ENCODE data around the gene HOXA4. TPM values are rescaled to one million over a fixed set of nuclear protein-coding genes. Genes with fewer than 3 reads are reported as not detected.

The HOXA4 gene
- total and polyA plus RNA-seq, 8 donors, result 0.55 to 17.0 (median 4.2) TPM

DNA sequence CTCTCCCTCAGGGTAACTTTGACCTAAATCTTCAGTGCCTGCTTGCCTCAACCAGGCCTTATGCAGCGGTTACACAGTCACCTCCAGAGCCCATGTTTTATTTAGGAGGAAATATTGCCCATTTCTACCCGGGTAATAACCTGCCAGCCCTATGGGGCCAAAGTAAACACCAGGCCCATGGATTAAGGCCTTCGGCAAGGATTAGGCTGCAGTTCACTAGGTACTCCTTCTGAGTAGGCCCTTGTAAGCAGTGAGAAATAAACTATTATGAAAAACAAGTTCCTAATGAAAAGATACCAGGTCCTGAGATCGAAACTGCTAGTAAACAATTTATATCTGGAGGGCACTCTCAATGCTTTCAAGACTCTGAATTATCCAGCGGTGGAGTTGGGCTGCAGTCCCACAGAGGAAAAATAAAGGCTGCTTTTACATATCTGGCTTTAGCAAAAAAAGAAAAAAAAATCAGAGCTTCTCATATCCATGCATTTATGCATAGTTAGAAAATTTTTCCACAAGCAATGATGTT, 47.3 kb upstream of the HOXA4 start:
- Histone ChIP-seq H3K27ac (no peak overlapping the region), H3K4me3 (no peak overlapping the region), H3K36me3 (no peaks in the 10 kb centered on the region), H3K4me1 (peaks cover 24 to 31% (median 28%) of the 10 kb centered on the region in 4 donors), H3K9me3 (peaks cover 0 to 9% (median 0%) of the 10 kb centered on the region in 4 donors), H3K27me3 (peaks cover 50 to 100% (median 93%) of the 10 kb centered on the region in 3 donors)
- 70 to 79% (median 76%) methylated on average over 5 of the region's 5 CpGs for WGBS, 5 donors
- TF ChIP-seq EP300 (IDR thresholded peaks at IDR 0.05), result no peak
- no peak for TF ChIP-seq POLR2AphosphoS5 (IDR thresholded peaks at IDR 0.05)
- TF ChIP-seq, protein P1, sequence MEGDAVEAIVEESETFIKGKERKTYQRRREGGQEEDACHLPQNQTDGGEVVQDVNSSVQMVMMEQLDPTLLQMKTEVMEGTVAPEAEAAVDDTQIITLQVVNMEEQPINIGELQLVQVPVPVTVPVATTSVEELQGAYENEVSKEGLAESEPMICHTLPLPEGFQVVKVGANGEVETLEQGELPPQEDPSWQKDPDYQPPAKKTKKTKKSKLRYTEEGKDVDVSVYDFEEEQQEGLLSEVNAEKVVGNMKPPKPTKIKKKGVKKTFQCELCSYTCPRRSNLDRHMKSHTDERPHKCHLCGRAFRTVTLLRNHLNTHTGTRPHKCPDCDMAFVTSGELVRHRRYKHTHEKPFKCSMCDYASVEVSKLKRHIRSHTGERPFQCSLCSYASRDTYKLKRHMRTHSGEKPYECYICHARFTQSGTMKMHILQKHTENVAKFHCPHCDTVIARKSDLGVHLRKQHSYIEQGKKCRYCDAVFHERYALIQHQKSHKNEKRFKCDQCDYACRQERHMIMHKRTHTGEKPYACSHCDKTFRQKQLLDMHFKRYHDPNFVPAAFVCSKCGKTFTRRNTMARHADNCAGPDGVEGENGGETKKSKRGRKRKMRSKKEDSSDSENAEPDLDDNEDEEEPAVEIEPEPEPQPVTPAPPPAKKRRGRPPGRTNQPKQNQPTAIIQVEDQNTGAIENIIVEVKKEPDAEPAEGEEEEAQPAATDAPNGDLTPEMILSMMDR (IDR thresholded peaks at IDR 0.05), result no peak
- no peak for TF ChIP-seq POLR2A (IDR thresholded peaks at IDR 0.05)
- DNase-seq, result no peak
- intact Hi-C loops (cut with DNase I; ENCODE audit: low total_unique reads), result loop anchor here (10.0 kb wide), 1 partner anchor 1303 kb away; no protein-coding TSS in a partner anchor

DNA sequence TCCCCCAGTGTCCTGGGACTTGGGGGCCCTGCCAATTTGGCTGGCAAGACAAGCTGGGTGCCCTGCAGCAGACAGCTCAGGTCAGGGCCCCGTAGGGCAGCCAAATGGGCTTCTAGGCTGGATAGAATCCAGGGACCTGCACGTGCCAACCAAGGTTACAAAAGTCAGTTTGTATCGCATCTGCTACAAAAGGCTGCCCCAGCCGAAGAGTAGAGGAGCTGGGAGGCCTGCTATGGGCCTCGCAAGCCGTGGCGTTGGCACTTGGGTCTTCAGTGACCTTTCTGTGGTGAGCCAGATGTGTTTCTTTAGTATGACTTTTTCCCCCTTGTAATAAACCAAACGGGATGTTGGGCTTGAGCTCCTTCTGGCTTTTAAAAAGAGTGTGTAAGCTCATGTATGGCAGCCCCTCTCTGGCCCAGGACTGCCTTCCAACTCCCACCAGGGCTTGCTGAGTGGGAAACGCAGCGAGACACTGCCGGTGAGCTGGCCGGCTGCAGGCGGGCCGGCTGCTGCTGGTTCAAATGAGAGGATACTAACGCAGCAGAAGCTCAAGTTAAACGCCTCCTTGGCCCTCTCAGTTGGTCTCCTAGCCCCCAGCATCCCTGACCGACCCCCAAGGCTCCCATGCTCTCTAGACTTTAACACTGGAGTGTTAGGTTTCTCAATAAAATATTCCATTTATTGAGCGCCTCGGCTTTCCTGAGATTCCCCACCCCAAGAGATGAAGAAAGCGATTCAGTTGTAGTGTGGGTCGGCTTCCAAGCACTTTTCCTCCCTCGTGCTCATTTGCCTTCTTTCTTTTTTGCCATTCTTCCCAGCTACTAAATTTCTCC, 46.6 kb upstream of the HOXA4 start:
- no peak for DNase-seq
- Histone ChIP-seq H3K4me3 (no peak overlapping the region), H3K36me3 (no peaks in the 10 kb centered on the region), H3K27ac (no peak overlapping the region), H3K9me3 (peaks cover 0 to 9% (median 0%) of the 10 kb centered on the region in 4 donors), H3K4me1 (peaks cover 27 to 37% (median 34%) of the 10 kb centered on the region in 4 donors), H3K27me3 (peaks cover 53 to 100% (median 93%) of the 10 kb centered on the region in 3 donors)
- intact Hi-C loops (cut with DNase I; ENCODE audit: low total_unique reads), result loop anchor here (10.0 kb wide), 1 partner anchor 1302 kb away; no protein-coding TSS in a partner anchor
- no peak for TF ChIP-seq POLR2AphosphoS5 (IDR thresholded peaks at IDR 0.05)
- TF ChIP-seq POLR2A (IDR thresholded peaks at IDR 0.05), result no peak
- TF ChIP-seq, protein P1 (IDR thresholded peaks at IDR 0.05), result no peak
- TF ChIP-seq EP300 (IDR thresholded peaks at IDR 0.05), result no peak
- WGBS, 5 donors, result 66 to 82% (median 75%) methylated on average over 18 to 22 of the region's 22 CpGs

DNA sequence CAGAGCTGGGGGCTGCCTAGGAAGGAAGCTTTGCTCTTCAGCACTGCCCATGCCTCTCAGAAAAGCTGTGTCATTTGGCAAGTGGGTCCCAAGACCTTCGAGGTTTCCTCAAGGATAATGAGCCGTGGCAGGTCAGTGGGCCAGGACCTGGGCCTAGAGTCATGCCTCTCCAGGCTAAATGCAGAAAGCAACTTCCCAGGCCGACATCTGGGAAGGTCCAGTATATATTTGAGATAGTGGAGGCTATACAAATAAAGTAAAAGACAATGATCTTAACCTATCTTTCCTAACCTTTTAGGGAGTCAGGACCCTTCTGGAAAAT, 45.9 kb upstream of the HOXA4 start:
- H3K36me3 ChIP-seq, result no peaks in the 10 kb centered on the region
- intact Hi-C loops (cut with DNase I; ENCODE audit: low total_unique reads), result loop anchor here (10.0 kb wide), 1 partner anchor 1302 kb away; no protein-coding TSS in a partner anchor
- H3K9me3 ChIP-seq, result peaks cover 0 to 9% (median 0%) of the 10 kb centered on the region in 4 donors
- no peak overlapping the region for H3K4me3 ChIP-seq
- H3K4me1 ChIP-seq, result peaks cover 27 to 44% (median 40%) of the 10 kb centered on the region in 4 donors
- TF ChIP-seq POLR2AphosphoS5 (IDR thresholded peaks at IDR 0.05), result no peak
- no peak for TF ChIP-seq POLR2A (IDR thresholded peaks at IDR 0.05)
- TF ChIP-seq, protein P1 (IDR thresholded peaks at IDR 0.05), result no peak
- no peak for TF ChIP-seq EP300 (IDR thresholded peaks at IDR 0.05)
- H3K27me3 ChIP-seq, result peaks cover 56 to 100% (median 93%) of the 10 kb centered on the region in 3 donors
- DNase-seq, result no peak
- no peak overlapping the region for H3K27ac ChIP-seq
- 71 to 77% (median 76%) methylated on average over 3 of the region's 3 CpGs for WGBS, 5 donors

DNA sequence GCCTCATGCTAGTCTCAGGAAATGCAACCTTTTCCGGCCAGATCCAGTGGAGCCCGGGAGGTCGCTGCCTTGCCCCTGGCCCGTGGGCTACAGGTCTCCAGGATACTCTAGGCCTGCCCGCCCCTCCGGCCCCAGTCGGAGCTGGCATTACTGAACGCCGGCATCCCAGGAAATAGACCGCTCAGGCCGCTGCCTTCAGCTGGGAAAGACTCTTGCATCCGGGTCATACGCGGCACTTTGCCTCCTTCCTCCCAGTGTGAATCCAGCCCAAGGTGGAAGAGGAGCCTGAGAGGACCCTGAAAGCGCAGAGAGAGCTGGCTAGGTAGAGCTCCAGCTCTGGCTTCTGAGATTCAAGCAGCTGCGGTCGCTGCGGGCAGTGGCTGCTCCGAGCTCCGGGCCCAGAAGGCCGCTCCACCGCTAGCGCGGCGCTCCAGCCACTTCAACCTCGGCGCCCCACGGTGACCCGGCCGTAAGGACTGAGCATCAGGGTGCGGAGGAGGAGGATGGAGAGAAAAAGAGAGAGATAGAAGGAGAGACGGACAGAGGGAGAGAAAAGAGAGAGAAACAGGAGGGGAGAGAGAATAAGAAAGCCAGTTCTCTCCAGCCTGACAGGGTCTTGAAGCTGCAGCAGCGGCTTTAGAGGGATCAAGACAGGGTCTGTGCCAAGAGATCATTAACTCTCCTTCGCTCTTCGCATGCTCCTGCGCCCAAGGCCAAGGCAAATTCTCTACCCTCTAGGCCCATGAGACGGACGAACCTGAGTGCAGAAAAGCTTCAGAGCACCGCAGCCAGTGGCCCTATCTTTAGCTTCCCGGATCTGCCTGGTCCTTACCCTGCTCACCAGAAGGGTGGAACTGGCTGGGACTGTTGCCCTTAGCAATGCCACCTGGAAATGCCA, 45.3 kb upstream of the HOXA4 start:
- Histone ChIP-seq H3K36me3 (no peaks in the 10 kb centered on the region), H3K4me1 (peaks cover 27 to 45% (median 40%) of the 10 kb centered on the region in 4 donors), H3K27ac (no peak overlapping the region), H3K27me3 (peaks cover 55 to 100% (median 98%) of the 10 kb centered on the region in 3 donors), H3K9me3 (peaks cover 0 to 9% (median 0%) of the 10 kb centered on the region in 4 donors), H3K4me3 (no peak overlapping the region)
- no peak for TF ChIP-seq POLR2A (IDR thresholded peaks at IDR 0.05)
- no peak for TF ChIP-seq POLR2AphosphoS5 (IDR thresholded peaks at IDR 0.05)
- no peak for TF ChIP-seq EP300 (IDR thresholded peaks at IDR 0.05)
- TF ChIP-seq, protein P1 (IDR thresholded peaks at IDR 0.05), result no peak
- 34 to 63% (median 38%) methylated on average over 38 to 40 of the region's 40 CpGs for WGBS, 5 donors
- intact Hi-C loops (cut with DNase I; ENCODE audit: low total_unique reads), result loop anchor here (10.0 kb wide), 1 partner anchor 1301 kb away; no protein-coding TSS in a partner anchor
- no peak for DNase-seq
